ENCODE data around the gene ZFYVE26. TPM values are rescaled to one million over a fixed set of nuclear protein-coding genes. Genes with fewer than 3 reads are reported as not detected.

Gene ZFYVE26
- total and polyA plus RNA-seq, 2 of the 8 experiments (the other 6 are each of a cell fraction or from before 2014, with no cell fraction given) = 13.0 to 23.3 TPM

- TF ChIP-seq SP1 (IDR thresholded peaks at IDR 0.05; ENCODE audit: low read depth, low read length) (no peak), EZH2 (IDR thresholded peaks at IDR 0.05; ENCODE audit: low read depth, low read length, severe bottlenecking) (no peak), SIRT6 (IDR thresholded peaks at IDR 0.05; ENCODE audit: low read length) (no peak), RBBP5 (IDR thresholded peaks at IDR 0.05; ENCODE audit: borderline replicate concordance, low read depth, low read length) (no peak), EGR1 (IDR thresholded peaks at IDR 0.05; ENCODE audit: borderline replicate concordance, low read depth, low read length) (no peak), EP300 (IDR thresholded peaks at IDR 0.05; ENCODE audit: borderline replicate concordance in 1 of 2, low read depth in 2 of 2, low read length in 2 of 2) (no peak), KDM4A (IDR thresholded peaks at IDR 0.05; ENCODE audit: low read depth, low read length, severe bottlenecking) (no peak)
Measured at GRCh38 chr14:67785270-67786109, 30.9 kb downstream of the ZFYVE26 start (continued).

Measured in H1 (cell line).